Measurements from ENCODE around the gene MXRA7. TPM values are rescaled to one million over a fixed set of nuclear protein-coding genes. Genes with fewer than 3 reads are reported as not detected.
A peak's percentile ranks its signal among the peaks of the same experiment; 100 is the strongest.
"Not testable (repeated sequence)": the region's sequence is repeated elsewhere in the genome, so short reads cannot be mapped to it uniquely, and the experiment has no call there.

Gene MXRA7, protein sequence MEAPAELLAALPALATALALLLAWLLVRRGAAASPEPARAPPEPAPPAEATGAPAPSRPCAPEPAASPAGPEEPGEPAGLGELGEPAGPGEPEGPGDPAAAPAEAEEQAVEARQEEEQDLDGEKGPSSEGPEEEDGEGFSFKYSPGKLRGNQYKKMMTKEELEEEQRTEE
- total RNA-seq: 45.7 TPM

DNA sequence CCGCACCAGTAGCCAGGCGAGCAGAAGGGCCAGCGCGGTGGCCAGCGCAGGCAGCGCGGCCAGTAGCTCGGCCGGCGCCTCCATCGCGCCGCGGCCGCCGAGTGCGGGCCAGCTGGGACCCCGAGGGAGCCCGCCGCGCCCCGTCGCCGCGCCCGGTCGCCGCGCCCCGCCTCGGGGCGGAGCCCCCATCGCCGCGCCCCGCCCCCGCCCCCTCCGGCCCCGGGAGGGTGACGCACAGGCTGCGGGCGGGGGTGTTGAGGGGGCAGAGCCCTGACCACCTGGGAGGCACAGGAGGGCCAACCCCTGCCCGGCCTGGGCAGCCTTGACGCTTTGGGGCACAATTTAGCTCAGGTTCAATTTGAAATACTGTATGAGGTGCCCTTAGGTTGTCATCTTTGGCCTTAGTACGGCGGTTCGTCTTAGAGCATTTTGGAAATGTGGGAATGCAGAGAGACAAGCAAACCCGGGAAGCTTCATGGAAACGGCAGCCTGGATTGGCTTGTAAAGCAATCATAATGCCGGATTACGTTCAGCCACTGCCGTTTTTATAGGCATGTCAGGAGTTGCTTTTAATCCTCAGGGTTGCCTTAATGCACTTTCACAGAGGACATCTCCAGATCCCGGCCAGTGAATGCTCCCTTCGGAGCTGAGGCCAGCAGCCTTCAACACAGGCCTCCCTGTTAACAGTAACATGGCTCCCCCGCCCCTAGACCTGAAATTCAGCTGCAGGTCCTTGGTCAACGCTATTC, at the start of gene MXRA7:
Gene MXRA7, minus strand, starts transcription at position 103 of the 749 bp plus-strand sequence. Its CDS starts 19 bp downstream, at position 84.
- FAIRE-seq (no peak), DNase-seq (ENCODE audit: low spot score in 2 of 2) (peak; percentile 83 to 87)

DNA sequence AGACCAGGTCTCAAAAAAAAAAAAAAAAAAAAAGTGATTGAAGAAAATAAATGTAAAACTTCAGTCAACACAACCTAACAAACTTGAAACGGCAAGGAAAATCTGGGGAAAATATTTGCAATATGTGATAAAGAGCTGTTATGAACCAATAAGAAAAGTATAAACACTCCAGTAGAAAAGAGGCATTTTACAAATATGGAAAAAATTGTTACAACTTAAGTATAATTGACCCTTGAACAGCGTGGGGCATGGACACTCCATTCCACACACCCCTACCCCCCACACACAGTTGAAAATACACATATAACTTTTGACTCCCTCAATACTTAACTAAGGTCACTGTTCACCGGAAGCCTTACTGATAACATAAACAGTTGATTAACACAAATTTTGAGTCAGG, 47.8 kb upstream of the MXRA7 start:
- no peak for DNase-seq (ENCODE audit: low spot score in 2 of 2)
- no peak for FAIRE-seq

DNA sequence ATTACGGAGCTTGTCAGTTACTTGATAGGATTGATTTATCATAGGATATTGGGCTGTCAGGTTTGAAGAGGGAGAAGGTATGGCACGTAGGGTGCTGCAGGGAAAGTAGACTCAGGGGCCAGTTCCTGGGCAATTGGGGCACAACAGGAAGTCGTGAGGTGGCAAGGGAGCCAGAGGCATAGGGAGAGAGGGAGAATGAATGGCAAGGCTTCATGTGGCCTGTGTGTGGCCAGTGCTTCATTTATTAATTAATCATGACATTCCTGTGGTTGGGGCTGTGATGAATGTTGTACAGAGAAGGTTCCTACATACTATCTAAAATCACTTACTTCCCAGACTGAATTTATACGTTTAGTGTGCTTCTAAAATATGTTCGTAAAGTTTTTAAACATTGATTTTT, 46.5 kb upstream of the MXRA7 start:
- no peak for FAIRE-seq

DNA sequence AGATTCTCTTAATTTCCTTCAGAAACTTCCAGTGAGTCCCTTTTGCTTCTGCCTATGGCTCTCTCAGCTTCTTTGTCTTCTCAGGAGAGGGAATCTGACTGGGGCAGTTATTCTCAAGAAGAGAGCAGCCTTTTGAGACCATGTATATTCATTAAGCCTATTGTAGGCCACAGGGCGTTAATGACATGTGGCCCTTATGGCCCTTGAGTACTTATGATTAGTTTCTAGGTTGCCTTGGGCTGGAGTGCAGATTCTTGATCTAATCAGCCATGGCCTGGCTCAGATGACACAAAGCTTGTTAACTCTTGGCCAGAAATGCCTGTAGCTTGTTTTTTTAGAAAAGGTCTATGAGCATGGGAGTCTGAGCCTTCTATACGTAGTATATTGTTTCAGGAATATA, 44.5 kb upstream of the MXRA7 start:
- DNase-seq (ENCODE audit: low spot score in 2 of 2) (no peak), FAIRE-seq (no peak)

More for the DNA sequence above, 46.5 kb upstream of the MXRA7 start:
- no peak for DNase-seq (ENCODE audit: low spot score in 2 of 2)

DNA sequence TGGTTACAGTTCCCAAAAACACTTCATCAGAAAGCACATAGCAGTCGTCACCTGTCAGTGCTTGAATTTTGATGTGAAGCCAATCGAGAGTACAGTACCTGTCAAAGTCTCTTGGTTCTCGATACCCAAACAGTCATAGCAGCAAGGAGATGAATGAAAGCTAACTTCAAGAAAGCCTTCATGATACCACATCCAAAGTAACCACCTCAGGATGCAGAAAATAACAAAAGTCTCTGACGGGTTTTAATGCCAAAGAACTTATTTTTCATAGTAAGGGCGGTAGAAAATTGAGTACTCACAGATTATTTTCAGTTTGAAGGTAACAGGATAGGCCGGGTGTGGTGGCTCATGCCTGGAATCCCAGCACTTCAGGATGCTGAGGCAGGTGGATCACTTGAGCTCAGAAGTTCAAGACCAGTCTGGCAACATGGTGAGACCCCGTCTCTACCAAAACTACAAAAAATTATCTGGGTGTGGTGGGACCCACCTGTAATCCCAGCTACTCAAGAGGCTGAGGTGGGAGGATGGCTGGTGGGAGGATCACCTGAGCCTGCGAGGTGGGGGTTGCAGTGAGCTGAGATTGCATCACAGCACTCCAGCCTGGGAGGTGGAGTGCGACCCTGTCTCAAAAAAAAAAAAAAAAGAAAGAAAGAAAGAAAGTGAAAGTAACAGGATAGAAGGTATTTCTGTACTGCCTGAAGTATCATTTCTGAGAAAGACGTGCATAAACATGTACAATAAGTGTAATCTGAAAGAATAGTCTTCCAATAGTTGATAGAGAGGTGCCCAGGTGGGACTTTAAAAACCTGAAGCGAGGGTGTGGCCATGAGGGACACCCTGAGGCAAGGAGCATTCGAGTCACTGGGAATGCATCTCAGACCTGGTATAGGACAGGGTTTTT, 42.5 kb upstream of the MXRA7 start:
- DNase-seq (ENCODE audit: low spot score in 2 of 2): no peak
- FAIRE-seq: no peak

DNA sequence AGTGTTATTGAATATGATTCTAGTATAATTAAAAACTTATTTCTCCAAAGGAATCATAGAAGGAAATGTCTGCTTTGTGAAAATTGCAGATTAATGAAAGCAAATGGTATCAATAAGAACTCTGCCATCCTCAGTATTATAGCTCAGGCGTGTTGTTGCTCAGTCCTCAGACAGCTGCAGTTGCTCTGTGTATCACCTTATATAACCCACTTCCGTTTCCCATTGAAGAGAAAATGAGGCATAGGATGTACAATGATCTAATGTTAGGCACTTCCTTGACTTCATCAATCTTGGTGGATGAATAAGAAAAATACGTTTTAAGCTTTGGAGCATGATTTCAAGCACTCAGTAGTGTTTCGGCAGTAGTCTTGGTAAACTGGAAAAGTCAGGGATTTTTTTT, 41.2 kb upstream of the MXRA7 start:
- no peak for FAIRE-seq

DNA sequence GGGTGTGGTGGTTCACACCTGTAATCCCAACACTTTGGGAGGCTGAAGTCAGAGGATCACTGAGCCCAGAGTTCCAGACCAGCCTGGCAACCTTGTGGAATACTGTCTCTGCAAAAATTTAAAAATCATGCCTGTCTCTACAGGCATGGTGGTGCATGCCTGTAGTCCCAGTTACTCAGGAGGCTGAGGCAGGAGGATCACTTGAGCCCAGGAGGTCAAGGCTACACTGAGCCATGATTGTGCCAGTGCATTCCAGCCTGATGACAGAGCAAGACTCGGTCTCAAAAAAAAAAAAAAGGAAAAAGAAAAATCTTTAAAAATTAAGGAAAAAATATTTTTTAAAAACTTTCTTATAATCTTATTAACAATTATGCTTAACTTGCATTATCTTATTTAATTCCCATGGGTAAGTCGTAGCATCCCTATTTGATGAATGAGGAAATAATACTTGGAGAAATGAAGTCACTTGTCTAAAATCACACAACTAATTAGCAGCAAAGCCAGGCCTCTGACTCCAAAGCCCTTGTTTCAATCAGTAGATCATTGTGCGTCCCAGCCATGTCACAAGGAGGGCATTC, 40.7 kb upstream of the MXRA7 start:
- DNase-seq (ENCODE audit: low spot score in 2 of 2): no peak
- no peak for FAIRE-seq

More for the DNA sequence above, 41.2 kb upstream of the MXRA7 start:
- DNase-seq (ENCODE audit: low spot score in 2 of 2): no peak

DNA sequence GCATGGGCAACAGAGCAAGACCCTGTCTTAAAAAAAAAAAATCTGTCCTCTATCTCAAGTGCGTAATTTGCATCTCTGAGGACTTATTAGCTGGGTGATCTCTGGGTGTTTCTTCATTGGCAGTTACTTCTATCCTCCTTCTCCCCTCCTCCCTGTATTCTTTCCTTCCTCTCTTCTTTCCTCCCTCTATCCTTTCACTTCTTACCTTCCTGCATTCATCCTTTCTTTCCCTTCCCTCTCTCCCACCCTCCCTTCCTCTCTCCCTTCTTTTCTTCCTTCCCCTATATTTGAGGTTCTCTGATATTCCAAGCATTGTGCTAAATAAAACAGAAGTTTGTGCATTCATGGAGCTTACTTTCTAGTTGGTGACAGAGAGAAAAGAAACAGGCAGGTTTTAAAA, 37.9 kb upstream of the MXRA7 start:
- DNase-seq (ENCODE audit: low spot score in 2 of 2) (no peak), FAIRE-seq (no peak)

DNA sequence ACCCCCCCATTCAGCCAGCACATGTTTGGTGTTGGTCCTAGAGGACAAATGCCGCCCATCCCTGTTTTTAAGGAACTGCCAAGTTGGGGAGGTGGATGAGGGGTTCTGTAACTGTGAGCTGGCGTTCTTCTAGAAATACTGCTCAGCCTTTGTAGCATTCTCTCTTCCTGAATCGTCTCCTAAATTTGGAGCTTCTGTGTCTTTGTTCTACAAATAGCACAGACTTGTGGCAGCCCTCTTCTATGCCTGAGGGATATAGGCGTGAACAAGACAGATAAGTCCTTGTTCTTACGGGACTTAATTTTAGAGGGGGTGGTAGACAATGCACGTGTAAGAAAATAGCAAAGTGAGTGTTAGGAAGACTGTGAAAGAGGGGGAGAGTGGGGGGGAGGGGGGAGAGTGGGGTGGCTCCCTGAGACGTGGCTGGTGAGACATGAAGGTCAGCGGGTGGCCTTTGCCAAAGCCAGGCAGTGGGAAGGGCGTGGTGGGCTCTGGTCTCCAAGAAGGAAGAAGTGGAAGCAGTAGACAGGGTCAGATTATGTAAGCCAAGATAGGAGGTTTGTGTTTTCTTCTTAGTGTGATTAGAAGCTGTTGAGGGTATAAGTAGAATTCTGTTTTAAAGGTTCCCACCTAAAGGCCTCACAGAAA, 37.1 kb upstream of the MXRA7 start:
- no peak for FAIRE-seq
- DNase-seq (ENCODE audit: low spot score in 2 of 2): peak in 1 of 2 donors; percentile 20

DNA sequence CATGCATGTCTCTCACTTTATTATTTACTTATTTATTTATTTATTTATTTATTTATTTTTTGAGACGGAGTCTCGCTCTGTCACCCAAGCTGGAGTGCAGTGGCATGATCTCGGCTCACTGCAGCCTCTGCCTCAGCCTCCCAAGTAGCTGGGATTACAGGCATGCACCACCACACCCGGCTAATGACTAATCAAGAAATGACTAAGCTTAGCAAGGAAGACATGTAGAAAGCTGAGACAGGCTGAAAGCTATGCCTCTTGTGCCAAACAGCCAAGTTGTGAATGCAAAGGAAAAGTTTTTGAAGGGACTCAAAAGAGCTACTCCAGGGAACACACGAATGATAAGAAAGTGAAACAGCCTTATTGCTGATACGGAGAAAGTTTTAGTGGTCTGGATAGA, 35.0 kb upstream of the MXRA7 start:
- not testable (repeated sequence) for DNase-seq (ENCODE audit: low spot score in 2 of 2); FAIRE-seq

DNA sequence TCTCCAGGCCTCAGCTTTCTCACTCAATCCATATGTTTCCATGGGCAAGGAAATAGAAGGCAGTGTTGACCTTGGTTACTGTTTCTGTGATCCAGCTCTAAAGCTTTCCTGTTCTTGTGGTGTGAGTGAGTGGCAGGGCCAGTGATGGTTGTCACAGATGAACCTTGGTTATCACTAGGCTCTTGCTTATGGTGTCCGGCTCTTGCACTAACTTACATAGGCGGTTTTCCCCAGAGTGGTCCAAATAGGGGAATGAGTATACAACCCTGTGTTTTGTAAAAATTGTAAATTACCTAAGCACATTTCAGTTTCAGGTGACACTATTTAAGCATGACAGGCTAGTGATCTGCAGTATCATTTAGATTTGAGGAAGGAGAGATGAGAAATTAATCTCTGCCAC, 34.0 kb upstream of the MXRA7 start:
- DNase-seq (ENCODE audit: low spot score in 2 of 2): no peak
- no peak for FAIRE-seq

DNA sequence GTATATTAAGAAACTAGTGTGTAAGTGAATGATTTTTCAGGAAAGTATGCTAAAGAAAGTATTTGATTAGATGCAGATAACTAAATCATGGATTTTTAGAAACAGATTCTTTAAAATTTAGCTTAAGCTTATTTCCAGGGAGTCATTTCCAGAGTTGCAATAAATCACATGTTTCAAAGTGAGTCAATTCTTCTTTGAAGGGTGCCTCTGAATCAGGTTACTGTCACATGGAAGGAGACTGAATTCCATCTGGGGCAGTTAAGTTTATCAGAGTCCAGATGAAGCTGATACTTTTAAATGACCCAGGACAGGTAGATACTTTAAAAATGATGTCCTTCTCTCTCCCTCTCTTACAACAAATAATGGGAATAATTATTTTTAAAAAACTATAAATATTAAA, 32.2 kb upstream of the MXRA7 start:
- FAIRE-seq (no peak), DNase-seq (ENCODE audit: low spot score in 2 of 2) (no peak)

DNA sequence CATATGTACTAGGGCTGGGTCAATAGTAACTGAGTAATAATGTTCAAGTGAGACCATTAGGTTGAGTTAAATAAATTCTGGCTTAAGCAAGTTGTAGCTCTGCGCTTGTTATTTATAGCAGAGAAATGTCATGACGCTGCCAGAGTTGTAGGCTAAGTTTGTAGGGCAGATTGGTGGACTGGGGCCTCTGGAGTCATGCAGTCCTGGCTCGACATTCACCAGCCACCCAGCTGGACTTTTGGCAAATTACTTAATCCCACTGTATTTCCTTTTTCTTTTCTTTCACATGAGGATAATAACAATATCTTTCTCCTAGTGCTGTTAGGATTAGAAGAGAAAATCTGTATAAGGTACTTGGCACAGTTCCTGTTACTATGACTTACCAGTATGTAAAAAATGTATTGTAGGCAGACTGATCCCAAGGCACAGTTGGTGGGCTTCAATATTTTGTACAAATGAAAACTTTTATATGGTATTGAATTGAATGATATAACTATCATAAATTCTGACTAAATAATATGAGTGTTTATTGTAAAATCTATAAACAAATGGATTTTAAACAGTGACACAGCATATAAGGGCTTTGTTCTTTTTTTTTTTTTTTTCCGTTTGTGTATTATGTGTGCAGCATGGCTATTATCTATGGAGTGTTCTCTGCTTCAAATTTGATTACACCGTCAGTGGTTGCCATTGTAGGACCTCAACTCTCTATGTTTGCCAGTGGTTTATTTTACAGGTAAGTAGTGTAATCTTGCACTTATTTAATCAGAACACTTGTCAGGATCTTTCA, 29.8 kb upstream of the MXRA7 start:
- DNase-seq (ENCODE audit: low spot score in 2 of 2) (no peak), FAIRE-seq (no peak)

DNA sequence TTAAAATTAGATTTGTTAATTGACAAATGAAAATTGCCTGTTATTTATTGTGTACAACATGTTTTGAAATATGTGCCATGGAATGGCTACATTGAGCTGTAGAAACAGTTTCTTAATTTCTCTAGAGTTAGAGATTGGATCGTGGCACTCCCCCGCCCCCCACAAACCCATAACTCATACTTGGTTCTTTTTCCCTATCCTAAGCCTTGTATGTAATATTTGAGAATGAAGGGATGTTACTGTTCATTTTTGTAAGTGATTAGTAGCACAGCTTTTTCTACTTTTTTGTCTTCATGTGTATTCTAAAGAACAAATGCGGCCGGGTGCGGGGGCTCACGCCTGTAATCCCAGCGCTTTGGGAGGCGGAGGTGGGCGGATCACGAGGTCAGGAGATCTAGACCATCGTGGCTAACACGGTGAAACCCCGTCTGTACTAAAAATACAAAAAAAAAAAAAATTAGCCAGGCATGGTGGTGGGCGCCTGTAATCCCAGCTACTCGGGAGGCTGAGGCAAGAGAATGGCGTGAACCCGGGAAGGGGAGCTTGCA, 28.9 kb upstream of the MXRA7 start:
- DNase-seq (ENCODE audit: low spot score in 2 of 2); FAIRE-seq: not testable (repeated sequence)

DNA sequence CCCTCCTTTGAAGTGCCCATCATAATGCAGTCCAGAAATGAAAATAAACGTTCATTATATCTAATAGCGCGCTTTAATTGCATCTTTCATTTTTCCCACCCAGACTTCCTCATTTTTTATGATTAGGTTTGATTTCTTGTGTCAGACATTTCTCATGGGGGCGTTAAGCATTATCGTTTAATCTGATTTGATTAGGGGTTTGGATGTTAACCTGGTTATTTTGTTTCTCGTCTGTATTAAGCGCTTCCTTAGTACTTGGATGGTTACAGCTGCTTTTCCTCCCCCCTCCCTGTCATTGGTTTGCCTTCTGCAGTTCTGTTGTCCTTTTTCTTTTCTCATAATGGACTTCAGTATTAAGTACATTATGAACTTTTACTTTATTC, 27.7 kb upstream of the MXRA7 start:
- FAIRE-seq: no peak
- DNase-seq (ENCODE audit: low spot score in 2 of 2): no peak

DNA sequence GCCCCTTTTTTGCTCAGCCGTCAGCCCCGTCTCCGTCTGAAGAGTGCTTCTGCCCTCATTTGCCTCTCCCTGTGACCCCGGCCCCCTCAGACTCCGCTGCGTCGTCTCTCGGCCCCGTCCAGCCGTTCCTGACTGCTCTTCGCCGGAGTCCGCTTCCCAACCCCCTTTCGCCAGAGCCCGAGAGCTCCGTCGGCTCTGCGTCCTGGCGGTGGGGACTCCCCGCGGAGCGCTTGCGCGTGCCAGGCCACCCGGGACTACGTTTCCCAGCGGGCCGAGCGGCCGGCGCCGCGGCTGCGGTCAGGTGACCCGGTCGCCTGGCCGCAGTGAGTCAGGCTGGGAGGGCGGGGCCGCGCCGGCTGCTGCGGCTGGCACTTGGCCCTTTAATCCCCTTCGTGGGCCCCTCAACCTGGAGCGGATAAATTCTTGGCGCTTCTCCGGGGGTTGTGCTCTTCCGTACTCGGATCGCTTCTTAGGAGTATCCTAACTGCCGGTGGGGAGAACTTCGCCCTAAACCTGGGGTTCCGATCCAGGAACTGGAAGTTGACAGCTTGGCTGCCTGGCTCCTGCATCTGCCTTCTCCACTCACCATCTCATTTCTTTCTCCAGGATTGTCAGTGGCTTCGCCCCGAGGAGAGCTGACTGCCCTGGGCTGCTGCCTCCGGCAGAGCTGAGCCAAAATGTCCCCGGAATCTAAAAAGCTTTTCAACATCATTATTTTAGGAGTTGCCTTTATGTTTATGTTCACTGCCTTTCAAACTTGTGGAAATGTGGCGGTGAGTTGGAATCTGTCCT, 27.1 kb upstream of the MXRA7 start, which contains the start of gene MFSD11:
Gene MFSD11, plus strand, starts transcription at position 444 of the 792 bp plus-strand sequence. Its CDS starts 234 bp downstream, at position 678.
- no peak for FAIRE-seq
- peak; percentile 91 to 94 for DNase-seq (ENCODE audit: low spot score in 2 of 2)

DNA sequence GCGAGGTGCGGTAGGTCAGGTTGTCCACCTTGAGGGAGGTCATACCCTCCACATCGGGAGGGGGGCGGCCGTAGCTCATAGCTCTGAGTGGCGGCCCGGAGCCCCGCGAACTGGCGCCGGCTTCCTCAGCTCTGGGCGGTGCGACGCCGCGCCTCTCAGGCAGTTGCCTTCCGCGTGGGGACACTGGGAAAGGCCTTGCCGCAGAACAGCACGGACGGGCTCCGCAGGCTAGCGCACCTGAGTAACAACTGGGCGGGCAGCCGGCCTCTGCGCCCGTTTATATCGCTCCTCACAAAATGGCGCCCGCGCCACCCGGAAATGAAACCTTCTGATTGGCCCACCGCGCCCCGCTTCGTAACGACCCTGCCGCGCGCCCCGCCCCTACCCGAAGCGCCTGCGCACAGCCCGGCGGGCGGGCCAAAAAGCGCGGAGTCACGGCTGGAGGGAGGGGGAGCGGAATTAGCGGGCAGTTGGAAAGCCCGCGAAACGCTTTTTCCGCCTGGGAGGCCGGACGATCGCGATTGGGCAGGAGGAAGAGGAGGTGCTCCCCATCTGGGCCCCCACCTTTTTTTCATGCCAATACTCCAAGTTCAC, 26.4 kb upstream of the MXRA7 start, which contains the start of gene SRSF2:
Gene SRSF2, minus strand, starts transcription at position 250 of the 594 bp plus-strand sequence. Its CDS starts 171 bp downstream, at position 79.
- DNase-seq (ENCODE audit: low spot score in 2 of 2) (peak; percentile 93 to 97), FAIRE-seq (no peak)
